UCSD-AML1 (cell line): ENCODE measurements around the gene WWP2.
"Not testable (repeated sequence)": the region's sequence is repeated elsewhere in the genome, so short reads cannot be mapped to it uniquely, and the experiment has no call there.

Experiments
- DNase-seq: peaks from one replicate; lab custom pipeline; 2025; ENCODE audit not compliant: unreplicated experiment; lab: John Stamatoyannopoulos, UW

WWP2 gene

DNA sequence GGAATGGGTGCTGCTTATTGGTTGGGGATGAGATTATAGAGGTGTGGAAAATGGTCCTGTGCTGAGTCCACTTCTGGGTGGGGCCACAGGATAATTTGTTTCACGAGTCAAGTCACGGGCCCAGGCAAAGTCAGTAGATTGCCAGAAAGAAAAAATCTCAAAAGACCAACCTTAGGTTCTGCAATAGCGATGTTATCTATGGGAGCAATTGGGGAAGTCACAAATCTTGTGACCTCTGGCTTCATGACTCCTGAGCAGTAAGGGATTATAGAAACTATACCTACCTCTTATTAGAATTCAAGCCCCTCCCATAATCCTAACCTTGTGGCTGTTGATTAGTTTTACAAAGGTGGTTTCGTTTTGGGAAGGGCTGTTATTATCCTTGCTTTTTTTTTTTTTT, 31.4 kb downstream of the WWP2 start:
- no peak for DNase-seq

DNA sequence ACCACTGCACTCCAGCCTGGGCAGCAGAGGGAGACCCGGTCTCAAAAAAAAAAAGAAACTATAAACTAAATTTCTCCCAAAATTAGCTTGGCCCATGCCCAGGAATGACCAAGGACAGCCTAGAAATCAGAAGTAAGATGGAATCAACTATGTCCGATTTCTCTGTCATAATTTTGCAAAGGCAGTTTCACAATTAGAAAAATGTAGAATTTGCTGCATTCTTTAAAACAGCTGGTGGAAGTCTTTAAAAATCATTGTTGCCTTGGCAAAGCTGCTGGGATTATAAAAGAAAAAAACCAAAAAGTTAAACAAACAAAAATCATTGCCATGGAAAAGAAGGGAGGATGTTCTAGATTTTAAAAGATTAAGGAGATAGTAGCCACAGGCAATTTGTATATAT, 32.4 kb downstream of the WWP2 start:
- DNase-seq, result no peak

DNA sequence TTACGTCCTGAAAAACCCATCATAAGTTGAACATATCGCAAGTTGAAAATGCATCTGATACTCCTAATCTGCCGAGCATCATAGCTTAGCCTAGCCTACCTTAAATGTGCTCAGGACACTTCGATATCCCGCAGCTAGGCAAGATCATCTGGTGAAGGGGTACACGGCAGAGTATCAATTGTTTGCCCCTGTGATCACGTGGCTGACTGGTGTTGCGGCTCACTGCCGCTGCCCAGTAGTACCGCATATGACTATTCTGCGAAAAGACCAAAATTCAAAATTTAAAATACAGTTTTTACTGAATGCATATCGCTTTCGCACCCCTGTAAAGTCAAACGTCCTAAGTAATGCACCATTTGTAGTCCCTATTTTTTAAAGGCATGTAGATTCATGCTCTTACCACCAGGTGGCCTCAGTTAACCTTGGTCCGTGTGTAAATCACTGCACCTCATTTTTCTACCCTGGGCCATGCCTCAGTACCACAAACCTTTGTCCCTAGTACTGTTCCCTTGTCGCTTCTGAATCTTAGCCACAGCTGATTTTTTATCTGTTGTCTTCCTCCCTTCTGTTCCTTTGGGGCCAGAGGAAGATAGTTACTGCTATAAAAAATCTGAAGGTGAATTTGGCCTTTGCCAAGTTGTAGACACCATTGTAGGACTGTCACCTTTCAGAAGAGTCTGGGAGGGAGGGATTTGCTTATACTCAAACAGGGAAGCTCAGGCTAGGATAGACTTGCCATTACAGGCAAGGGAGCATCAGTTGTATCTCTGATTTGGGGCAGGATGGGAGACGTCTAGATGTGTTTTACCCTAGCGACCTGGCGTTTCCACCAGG, 34.4 kb downstream of the WWP2 start:
- no peak for DNase-seq

DNA sequence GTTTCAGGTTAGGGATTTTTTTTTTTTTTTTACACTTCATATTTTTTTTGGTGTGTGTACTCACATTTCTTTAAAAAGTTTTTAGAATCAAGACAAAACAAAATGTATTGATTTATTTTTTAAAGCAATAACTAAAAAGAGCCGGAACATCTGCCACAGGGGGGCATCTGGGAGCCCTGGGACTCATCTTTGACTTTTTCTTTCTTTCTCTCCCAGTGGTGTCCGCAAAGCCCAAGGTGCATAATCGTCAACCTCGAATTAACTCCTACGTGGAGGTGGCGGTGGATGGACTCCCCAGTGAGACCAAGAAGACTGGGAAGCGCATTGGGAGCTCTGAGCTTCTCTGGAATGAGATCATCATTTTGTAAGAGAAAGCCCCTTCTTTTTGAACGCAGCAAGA, 36.3 kb downstream of the WWP2 start:
- no peak for DNase-seq

DNA sequence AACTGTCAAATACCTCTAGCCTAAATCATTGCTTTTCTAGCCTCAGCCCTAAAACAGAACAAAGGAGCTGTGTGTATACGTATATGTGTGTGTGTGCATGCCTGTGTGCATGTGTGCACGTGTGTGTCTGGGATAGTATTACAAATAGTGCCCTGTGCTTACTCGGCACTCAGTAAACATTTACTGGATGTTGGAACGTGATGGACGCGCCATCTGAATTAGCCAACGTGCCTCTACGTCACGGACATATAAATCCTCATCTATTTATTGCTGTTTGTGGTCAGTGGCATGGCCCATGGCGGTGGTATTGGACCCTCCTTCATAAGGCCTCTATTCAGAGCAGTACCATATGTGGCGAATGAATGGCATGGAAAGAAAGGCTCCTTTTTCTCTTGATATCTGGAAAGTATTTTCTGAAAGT, 37.5 kb downstream of the WWP2 start:
- DNase-seq, result no peak

DNA sequence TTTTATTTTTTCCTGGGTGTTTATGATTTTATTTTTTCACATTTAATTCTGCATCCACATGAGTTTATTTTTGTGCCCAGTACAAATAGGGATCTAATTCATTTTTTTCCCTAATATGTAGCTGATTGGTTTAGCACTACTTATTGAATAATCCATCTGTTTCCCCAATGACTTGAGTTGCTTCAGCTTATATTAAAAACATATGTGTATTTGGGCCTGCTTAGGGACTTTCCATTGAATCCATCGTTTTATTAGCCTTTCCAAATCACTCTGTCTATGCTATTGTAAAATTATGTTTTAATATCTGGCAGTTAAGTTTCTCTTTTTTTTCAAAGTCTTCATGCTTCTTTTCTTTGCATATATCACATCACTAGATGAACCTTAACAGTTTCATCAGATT, 42.2 kb downstream of the WWP2 start:
- DNase-seq, result no peak

DNA sequence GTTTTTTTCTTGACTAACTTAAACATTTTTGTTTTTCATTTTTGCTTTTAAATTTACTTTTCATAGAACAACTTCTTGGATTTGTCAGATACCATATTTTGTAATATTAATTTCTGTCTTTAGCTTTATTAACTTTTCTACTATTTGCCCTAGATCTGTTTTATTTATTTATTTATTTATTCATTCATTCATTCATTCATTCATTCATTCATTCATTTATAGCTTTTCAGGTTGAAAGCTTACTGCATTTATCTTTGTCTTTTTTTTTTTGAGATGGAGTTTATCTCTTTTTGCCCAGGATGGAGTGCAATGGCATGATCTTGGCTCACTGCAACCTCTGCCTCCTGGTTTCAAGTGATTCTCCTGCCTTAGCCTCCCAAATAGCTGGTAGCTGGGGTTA, 44.6 kb downstream of the WWP2 start:
- not testable (repeated sequence) for DNase-seq

DNA sequence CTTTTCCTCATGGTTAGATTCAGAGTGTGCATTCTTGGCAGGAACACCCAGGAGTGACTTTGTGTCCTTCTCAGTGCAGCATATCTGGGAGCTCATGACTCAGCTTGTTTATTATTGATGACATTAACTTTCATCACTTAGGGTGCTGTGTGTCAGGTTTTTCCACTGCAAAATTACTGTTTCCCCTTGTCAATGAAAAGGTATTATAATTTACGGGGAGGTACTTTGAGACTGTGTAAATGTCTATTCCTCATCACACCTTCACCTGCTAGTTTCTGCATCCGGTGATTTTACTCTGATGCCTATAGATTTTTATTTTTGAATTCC, 50.5 kb downstream of the WWP2 start:
- DNase-seq, result no peak

DNA sequence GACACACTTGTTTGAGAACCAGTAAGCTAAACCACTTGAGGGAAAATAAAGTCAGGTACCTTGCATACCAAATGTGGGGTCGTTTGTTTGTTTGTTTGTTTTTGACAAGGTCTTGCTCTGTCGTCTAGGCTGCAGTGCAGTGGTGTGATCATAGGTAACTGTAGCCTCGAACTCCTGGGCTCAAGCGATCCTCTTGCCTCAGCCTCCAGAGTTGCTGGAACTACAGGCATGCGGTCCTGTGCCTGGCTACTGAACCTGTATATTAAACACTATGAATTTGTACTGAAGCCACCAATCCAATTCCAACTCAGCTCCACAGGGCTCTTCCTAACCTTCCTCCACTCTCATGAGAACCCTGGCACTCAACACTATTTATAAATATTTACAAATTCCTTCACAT, 51.9 kb downstream of the WWP2 start:
- no peak for DNase-seq

DNA sequence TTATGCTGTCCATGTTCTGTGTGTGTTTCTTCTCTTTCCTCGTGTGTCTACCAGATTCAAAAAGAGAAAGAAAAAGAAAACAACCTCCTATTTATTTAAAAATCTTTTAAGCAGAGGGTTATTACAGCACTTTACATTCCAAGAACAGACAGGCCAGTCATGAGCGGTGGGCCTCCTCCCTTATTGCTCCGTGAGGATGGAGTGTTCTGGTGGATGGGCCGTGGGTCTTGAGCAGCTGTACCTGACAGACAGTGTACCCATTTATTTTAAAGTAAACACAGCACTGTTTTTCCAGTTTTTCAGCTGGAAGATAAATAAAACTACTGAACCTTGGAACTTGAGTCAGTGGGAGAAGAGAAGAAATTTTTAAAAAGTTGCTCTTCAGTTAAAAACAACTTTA, 52.4 kb downstream of the WWP2 start:
- no peak for DNase-seq

DNA sequence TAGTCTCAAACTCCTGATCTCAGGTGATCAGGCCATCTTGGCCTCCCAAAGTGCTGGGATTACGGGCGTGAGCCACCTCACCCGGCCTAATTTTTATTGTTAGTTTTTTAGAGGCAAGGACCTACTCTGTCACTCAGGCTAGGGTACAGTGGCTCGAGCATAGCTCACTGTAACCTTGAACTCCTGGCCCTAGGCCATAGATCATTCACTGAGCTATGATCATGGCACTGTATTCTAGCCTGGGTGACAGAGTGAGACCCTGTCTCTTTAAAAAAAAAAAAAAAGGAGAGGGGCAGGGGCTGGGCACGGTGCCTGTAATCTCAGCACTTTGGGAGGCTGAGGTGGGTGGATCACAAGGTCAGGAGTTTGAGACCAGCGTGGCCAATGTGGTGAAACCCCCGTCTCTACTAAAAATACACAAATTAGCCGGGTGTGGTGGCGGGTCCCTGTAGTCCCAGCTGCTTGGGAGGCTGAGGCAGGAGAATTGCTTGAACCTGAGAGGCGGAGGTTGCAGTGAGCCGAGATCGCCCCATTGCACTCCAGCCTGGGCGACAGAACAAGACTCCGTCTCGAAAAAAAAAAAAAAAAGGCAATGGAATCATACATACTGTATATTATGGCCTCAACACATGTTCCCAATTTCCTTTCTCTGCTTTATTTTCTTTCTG, 53.2 kb downstream of the WWP2 start:
- not testable (repeated sequence) for DNase-seq

DNA sequence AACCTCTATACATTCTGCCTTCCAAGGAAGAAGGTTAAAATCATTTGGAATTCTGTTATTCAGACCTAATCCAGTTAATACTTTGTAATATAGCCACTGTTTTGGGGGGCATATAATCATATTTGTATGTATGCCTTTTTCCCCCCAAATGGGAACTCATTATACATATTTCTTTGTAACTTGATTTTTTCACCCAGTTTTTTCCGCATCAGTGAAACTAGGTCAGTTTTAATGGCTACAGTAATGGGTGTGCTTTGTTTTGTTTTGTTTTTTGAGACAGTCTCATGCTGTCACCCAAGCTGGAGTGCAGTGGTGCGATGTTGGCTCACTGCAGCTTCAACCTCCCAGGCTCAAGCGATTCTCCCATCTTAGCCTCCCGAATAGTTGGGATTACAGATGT, 54.9 kb downstream of the WWP2 start:
- no peak for DNase-seq

DNA sequence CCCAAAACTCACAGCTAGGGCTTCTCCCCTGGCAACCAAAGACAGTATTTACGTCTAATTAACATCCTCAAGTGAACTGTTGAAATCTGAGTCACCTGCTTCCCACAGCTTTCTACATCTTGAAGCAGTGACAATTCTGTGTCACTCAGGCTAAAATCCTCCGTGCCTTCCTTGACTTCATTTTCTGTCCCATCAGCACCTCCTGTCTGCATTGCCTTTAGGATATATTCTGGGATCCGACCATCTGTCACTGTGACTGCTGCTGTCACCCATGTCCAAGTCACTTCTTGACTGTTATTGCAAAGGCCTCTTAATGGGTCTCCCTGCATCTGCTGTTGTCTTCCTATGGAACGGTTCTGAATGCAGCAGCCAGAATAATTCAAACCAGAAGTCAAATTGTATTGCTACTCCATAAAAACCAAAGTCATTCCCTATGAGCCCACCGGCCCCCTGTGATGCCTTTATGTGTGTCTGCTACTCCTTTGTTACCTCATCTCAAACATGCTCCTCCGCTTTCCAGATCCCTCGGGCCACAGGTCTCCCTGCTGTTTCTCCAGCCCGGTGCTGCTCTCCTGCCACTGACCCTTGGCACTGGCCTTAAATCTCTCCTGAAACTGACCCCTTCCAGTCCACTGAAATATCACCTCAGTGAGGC, 56.9 kb downstream of the WWP2 start:
- DNase-seq, result no peak

DNA sequence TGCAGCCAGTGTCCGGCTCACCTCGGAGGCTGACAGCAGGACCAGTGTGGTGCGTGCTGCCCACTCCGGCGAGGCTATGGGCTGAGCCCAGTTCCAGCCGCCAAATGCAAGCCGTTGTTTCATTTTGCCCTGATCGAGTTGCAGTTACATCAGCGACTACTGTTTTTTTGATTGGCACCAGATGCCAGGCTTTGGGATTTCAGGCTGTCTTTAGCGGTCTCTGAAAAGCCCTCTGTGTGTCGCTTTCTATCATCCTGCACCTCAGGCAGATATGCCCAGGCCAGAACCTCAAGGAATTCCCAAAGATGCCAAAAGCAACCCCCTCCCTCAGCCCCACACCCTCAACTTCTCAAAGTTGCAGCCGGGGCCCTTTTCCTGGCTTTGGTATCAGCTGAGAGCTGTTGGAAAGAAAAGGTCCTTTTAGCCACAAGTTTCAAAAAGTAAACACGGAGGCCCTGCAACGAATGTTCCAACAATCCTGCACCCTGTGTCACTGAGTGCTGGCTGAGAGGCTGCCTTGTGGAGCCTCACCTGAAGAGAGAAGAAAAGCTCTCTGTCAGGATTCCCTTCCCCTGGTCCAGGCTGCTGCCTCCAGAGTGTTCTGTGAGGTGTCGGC, 58.9 kb downstream of the WWP2 start:
- DNase-seq, result no peak

DNA sequence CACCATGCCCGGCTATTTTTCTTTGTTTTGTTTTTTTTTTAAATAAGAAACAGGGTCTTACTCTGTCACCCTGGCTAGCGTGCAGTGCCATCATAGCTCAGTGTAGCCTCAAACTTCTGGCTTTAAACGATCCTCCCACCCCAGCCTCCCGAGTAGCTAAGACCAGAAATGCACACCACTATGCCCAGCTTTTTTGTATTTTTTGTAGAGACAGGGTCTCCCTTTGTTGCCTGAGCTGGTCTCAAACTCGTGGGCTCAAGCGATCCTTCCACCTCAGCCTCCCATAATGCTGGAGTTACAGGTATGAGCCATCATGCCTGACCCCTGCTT, 59.7 kb downstream of the WWP2 start:
- no peak for DNase-seq

DNA sequence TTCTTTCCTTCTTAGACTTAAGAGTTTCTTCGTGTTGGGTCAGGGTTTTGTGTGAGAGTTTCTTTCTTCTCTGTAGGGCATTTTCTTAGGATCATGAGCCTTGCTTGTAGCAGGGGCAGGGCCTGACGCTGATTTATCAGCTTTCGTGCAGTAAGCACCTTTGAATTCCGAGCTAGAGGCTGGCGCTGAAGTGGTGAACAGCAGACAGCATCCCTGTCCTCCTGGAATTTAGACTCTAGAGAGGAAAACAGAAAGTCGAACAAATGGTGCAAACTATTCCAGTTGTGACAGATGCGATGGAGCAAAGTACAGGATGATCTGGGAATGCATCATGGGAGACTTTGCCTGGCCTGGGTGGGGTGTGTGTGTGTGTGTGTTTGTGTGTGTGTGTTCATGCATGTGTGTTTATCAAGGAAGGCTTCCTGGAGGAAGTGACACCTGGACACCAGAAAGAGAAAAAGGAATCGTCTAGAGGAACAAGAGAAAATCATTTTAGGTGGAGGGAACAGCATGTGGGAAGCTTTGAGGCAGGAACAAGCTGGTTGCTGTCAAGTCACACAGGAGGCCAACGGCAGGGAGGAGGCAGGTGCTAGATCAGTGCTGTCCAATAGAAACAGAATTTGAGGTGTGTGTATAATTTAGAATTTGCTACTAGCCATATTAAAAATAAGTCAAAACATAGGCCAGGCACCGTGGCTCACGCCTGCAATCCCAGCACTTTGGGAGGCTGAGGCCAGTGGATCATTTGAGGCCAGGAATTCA, 60.2 kb downstream of the WWP2 start:
- DNase-seq, result no peak

DNA sequence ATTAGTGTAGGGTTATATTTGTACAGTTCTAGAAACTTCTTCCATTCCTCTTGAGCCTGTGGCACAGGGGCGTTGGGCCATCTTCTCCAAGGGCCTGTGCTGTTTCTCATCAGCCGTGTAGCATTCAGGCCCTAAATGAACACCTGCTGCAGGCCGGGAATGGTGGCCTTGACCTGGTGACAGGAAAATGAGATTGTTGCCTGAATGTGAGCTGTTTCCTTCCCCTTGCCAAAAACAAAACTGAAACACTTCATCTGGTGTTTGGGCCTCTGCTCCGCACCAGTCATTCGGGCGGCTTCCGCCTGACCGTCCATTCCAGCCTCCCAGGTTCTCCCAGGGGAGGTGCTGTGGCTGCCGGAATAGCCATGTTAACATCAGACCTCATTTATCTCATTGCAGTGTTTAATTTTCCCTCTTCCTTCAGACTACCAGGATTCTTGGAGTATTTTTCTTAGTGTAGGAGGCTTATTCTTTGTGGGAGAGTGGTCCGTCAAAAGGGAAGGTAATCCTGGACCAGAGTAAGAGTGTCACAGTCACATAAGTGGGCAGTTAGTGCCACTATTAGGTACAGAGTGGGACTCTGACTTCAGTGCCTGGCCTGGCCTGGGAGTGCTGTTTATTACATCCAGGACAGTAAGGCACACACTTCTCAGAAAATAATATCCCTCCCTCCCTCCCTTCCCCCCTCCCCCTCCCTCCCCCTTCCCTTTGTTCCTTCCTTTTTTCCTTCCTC, 61.9 kb downstream of the WWP2 start:
- DNase-seq, result peak; percentile 38

DNA sequence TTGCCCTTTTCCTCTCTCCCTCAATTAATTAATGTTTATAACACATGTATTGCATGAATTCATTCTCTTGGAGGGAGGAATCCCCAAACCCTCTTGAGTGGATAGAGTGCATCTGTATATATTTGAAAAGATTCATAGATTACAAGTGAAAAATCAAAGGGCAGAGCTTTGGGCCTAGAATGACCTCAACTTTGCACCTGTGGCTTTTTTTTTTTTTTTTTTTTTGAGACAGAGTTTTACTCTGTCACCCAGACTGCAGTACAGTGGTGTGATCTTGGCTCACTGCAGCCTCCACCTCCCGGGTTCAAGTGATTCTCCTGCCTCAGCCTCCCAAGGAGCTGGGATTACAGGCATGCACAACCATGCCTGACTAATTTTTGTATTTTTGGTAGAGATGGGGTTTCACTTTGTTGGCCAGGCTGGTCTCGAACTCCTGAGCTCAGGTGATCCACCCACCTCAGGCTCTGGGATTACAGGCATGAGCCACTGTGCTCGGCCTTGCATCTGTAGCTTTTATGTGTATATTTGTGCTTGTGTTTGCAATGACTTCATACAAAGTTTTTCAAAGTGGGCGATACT, 62.5 kb downstream of the WWP2 start:
- not testable (repeated sequence) for DNase-seq

DNA sequence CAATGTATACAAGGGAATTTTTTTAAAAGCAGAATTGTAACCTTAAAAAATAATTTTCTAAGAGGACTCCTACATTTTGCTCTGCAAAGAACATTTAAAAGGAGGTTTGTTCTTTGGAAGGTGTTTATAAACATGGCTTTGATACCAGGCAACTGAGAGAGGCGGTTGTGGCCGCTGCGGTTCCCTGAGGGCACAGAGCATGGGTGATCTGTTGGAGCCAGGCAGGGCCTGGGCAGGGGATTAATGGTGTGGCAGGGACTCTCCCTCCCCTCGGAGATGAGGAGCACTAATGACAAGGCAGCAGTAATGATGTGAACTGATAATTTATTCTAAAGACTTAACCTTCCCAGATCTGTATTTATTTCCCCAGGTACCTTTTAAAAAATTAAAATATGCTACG, 65.4 kb downstream of the WWP2 start:
- no peak for DNase-seq

DNA sequence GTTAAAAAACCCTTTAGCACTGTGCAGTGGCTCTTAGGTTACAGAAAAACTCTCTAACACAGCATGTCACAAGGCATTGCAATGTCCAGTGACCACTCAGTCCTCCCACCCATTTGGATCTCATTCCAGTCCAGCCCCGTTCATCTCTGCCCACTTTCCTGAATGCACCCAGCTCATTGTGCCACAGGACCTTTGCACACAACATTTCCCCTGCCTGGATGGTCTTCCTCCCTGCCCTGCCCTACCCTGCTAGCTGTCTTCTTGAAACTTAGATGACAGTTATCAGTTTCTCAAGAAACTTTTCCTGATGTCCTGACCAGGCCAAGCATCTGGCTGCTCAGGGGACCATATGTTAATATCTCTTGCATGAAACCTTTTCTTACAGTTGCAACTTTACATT, 67.2 kb downstream of the WWP2 start:
- DNase-seq, result no peak
